Uterus (tissue), 4 donors: ENCODE results near the gene VAMP5. TPM values are rescaled to one million over a fixed set of nuclear protein-coding genes. Genes with fewer than 3 reads are reported as not detected.
"Not testable (repeated sequence)": the region's sequence is repeated elsewhere in the genome, so short reads cannot be mapped to it uniquely, and the experiment has no call there.

Experiments used
- DNase-seq, 2 donors: peaks; one replicate each; pipeline ENCODE4 v3.0.0-alpha.2; 2019 to 2020
- H3K27ac ChIP-seq, 2 donors: fragments of 200-600 bp; sonication (generic); 1 replicate in 1 of 2; 2 replicates in 1 of 2; pipeline ENCODE4 v1.5.1; 2016 to 2018
- H3K27me3 ChIP-seq, 2 donors: fragments of 200-600 bp; sonication (generic); one replicate each; pipeline ENCODE4 v1.5.1; 2018 to 2019; ENCODE audit warnings: control low read depth in 1 of 2
- H3K36me3 ChIP-seq, 2 donors: fragments of 200-600 bp; sonication (generic); one replicate each; pipeline ENCODE4 v1.5.1; 2019; ENCODE audit warnings: control low read depth in 1 of 2
- H3K4me1 ChIP-seq, 2 donors: fragments of 200-600 bp; sonication (generic); one replicate each; pipeline ENCODE4 v1.5.1; 2018 to 2019; ENCODE audit warnings: control low read depth in 1 of 2
- H3K4me3 ChIP-seq, 2 donors: fragments of 200-600 bp; sonication (generic); 1 replicate in 1 of 2; 2 replicates in 1 of 2; pipeline ENCODE4 v1.5.1; 2018 to 2019; ENCODE audit warnings: mild to moderate bottlenecking in 1 of 2
- H3K9me3 ChIP-seq, 2 donors: fragments of 200-600 bp; sonication (generic); one replicate each; pipeline ENCODE4 v1.5.1; 2019; ENCODE audit warnings: control low read depth in 1 of 2
- POLR2A ChIP-seq, 2 donors: fragments of 450-650 bp; IDR thresholded peaks; one replicate each; pipeline ENCODE4 v1.6.1; 2016; ENCODE audit warnings: antibody characterized with exemption in 2 of 2, mild to moderate bottlenecking in 1 of 2, moderate library complexity in 1 of 2
- intact Hi-C: fragments of 100-400 bp; cut with DNase I; formaldehyde crosslinking; loops from one replicate; pipeline ENCODE4 v1.15.1; 2023; ENCODE audit warnings: low total_unique reads
- total RNA-seq, 4 donors: library from RNA; depleted of rRNA in 3 of 4; stranded (reverse); fragments of >200 nt in 3 of 4; gene quantifications; one replicate each; pipeline versions ENCODE4 v1.1.0 to v1.2.4, GENCODE V29; 2014 to 2023
- TF ChIP-seq, protein P1 (sequence below), 4 experiments: fragments of 200-600 bp in 2 of 4; fragments of 450-650 bp in 2 of 4; sonication (generic) in 2 of 4; IDR thresholded peaks; one replicate each; pipeline ENCODE4 v1.5.1; 2016 to 2019; ENCODE audit warnings: antibody characterized with exemption in 4 of 4, mild to moderate bottlenecking in 2 of 4, moderate library complexity in 1 of 4
- donor health status: DM: yes; HTN: yes; CAD: no.

VAMP5 gene
- total RNA-seq, 4 donors from 2014 or later = 25.6 to 197 (median 99.5) TPM

DNA sequence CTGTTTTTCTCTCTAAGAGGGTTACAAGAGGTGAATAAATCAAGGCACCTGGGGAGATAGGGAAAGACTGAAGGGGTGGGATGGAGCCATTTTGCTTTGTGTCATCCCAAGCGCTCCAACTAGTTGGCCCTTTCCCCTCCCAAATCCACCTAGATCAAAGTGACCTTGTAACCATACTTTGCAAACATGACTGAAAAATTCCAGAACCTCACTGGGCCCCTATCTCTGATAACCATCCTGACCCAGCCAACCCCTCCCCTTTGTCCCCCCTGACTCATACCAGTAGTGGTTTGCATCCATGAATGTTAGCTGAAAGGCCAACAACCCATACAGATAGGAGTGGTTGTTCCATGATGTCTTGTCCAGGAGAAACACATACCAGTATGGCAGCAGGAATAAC lies 26.1 kb upstream of the VAMP5 start:
- H3K9me3 ChIP-seq = no peaks in the 10 kb centered on the region
- no peak overlapping the region for H3K4me3 ChIP-seq
- TF ChIP-seq, protein P1, sequence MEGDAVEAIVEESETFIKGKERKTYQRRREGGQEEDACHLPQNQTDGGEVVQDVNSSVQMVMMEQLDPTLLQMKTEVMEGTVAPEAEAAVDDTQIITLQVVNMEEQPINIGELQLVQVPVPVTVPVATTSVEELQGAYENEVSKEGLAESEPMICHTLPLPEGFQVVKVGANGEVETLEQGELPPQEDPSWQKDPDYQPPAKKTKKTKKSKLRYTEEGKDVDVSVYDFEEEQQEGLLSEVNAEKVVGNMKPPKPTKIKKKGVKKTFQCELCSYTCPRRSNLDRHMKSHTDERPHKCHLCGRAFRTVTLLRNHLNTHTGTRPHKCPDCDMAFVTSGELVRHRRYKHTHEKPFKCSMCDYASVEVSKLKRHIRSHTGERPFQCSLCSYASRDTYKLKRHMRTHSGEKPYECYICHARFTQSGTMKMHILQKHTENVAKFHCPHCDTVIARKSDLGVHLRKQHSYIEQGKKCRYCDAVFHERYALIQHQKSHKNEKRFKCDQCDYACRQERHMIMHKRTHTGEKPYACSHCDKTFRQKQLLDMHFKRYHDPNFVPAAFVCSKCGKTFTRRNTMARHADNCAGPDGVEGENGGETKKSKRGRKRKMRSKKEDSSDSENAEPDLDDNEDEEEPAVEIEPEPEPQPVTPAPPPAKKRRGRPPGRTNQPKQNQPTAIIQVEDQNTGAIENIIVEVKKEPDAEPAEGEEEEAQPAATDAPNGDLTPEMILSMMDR (IDR thresholded peaks at IDR 0.05) = no peak
- TF ChIP-seq POLR2A (IDR thresholded peaks at IDR 0.05) = no peak
- DNase-seq = no peak
- H3K27ac ChIP-seq = no peak overlapping the region
- peaks cover 8 to 9% of the 10 kb centered on the region in 2 donors for H3K4me1 ChIP-seq
- H3K36me3 ChIP-seq = no peaks in the 10 kb centered on the region
- H3K27me3 ChIP-seq = no peaks in the 10 kb centered on the region
- intact Hi-C loops = no loop called here

DNA sequence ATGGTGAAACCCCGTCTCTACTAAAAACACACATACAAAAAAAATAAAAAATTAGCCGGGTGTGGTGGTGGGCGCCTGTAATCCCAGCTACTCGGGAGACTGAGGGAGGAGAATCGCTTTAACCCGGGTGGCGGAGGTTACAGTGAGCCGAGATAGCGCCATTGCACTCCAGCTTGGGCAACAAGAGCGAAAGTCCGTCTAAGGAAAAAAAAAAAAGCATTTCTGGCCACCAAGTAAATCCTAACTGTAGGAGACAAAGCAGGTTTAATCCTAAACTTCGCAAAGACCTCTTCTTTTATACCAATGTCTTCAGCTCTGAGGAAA lies 23.9 kb upstream of the VAMP5 start:
- H3K27ac ChIP-seq = peak overlapping the region in 1 of 2 donors; percentile 89
- intact Hi-C loops = not testable (repeated sequence)

DNA sequence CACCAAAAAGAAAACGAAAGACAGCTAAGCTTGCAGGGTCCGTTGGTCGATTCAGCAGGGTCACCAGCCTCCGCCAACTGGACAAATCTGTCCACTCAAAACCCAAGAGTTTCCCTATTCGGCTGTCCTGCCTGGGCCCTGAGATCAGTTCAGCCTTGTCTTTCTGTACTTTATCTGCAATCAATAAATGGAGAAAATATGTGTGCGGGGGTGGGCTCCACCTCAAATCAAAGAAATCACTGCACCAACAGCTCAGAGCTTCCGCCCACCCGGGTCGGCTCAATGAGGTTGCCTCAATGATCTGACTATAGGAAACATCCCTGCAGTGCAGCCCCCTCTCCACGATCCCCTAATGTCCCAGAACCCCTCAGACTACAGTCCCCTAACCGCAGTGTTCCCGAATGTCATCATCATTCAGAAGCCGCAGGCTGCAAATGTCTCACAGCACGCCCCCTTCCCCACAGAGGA lies 23.4 kb upstream of the VAMP5 start:
- TF ChIP-seq, protein P1 (IDR thresholded peaks at IDR 0.05) = no peak
- no peak for TF ChIP-seq POLR2A (IDR thresholded peaks at IDR 0.05)
- H3K4me1 ChIP-seq = peaks cover 8 to 9% of the 10 kb centered on the region in 2 donors
- no peak for DNase-seq
- H3K27ac ChIP-seq = peak overlapping the region; percentile 89 to 91
- peak overlapping the region; percentile 81 to 91 for H3K4me3 ChIP-seq
- no peaks in the 10 kb centered on the region for H3K27me3 ChIP-seq
- no peaks in the 10 kb centered on the region for H3K36me3 ChIP-seq
- intact Hi-C loops = no loop called here
- no peaks in the 10 kb centered on the region for H3K9me3 ChIP-seq

More for the DNA sequence above, 23.9 kb upstream of the VAMP5 start:
- H3K4me3 ChIP-seq = peak overlapping the region; percentile 81 to 91
- H3K9me3 ChIP-seq, DNase-seq, H3K4me1 ChIP-seq, H3K36me3 ChIP-seq, H3K27me3 ChIP-seq: not testable (repeated sequence)

DNA sequence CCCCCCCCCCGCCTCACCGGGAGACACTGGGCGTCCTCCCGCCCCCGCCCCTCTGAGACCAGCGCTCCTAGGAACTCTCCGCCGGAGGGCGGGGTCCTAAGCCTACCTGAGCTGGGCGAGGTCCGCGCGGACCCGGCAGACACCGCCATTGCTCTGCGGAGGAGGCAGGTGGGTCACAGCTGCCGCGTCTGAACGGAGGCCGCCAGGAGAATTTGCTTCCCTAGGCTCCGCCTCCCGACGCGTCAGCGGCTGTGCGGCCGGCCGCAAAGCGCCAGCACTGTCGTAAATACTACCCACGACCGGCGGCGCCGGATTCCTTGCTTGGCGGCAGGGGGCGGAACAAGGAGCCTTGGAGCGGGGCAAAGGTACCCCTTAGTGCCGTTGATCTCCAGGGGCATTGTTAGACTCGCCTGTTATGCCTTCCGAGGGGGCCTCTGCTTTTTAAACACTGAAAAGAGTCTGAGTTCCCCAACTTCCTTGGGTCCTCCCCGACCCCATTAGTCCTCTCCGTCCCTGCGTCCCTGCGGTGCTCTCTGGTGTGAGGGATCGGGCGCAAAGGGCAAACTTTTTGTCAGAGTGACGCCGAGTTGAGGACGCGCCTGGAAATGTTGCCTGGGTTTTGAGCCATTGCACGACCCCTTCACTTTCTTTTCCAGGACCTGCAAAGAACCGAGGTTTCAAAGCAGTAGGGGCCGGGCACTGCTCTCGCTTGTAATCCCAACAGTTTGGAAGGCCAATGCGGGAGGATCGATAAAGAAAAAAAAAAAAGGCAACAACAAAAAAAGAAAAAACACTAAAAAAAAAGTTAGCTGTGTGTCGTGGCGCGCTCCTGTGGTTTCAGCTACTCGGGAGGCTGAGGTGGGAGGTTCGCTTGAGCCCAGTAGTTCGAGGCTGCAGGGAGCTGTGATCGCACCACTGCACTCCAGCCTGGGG lies 22.7 kb upstream of the VAMP5 start, which contains the start of gene GGCX:
Gene GGCX (minus strand): TSS at position 214 of the 933 bp plus-strand sequence. CDS start 65 bp downstream, at position 149.
- intact Hi-C loops = no loop called here
- Histone ChIP-seq H3K4me1 (peaks cover 8 to 9% of the 10 kb centered on the region in 2 donors), H3K27me3 (no peaks in the 10 kb centered on the region), H3K9me3 (no peaks in the 10 kb centered on the region), H3K27ac (peak within 1 kb of the TSS; percentile 89 to 91), H3K36me3 (no peaks in the 10 kb centered on the region), H3K4me3 (peak within 1 kb of the TSS; percentile 81 to 91)
- peak; percentile 74 to 84 for TF ChIP-seq POLR2A (IDR thresholded peaks at IDR 0.05)
- TF ChIP-seq, protein P1 (IDR thresholded peaks at IDR 0.05) = peak in 3 of 4 experiments; percentile 37 to 71 (median 61)
- DNase-seq = peak; percentile 94 to 97

DNA sequence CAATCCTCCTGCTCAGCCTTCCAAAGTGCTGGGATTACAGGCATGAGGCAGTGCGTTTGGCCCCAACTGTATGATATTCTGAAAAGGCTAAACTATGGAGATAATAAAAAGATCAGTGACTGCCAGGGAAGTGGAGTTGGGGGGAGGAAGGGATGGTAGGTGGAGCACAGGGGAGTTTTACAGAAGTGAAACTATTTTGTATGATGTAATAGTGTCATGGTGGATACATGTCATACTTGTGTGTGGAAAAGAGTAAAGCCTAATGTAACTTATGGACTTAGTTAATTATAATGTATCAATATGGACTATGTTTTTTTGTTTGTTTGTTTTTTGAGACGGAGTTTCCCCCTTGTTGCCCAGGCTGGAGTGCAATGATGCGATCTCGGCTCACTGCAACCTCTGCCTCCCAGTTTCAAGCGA lies 20.1 kb upstream of the VAMP5 start:
- no peak for DNase-seq
- Histone ChIP-seq H3K27ac (no peak overlapping the region), H3K27me3 (no peaks in the 10 kb centered on the region), H3K4me3 (no peak overlapping the region), H3K9me3 (no peaks in the 10 kb centered on the region), H3K4me1 (peaks cover 8 to 9% of the 10 kb centered on the region in 2 donors), H3K36me3 (no peaks in the 10 kb centered on the region)
- TF ChIP-seq POLR2A (IDR thresholded peaks at IDR 0.05) = no peak
- TF ChIP-seq, protein P1 (IDR thresholded peaks at IDR 0.05) = no peak
- intact Hi-C loops = no loop called here
